OCI-LY1 (cell line): ENCODE data around the gene GPHB5.

ENCODE experiments used
- H2AFZ ChIP-seq: fragments of 200-600 bp; sonication (generic), shearing (Covaris generic); 2 replicates; pipeline ENCODE4 v1.6.0; 2014; ENCODE audit warnings: antibody characterized with exemption, mild to moderate bottlenecking, low read length
- H3F3A ChIP-seq: fragments of 200-600 bp; sonication (generic), shearing (Covaris generic); 2 replicates; pipeline ENCODE4 v1.6.0; 2014; ENCODE audit warnings: mild to moderate bottlenecking, antibody characterized with exemption, low read length, moderate library complexity; ENCODE audit not compliant: insufficient read depth
- H3K27ac ChIP-seq: fragments of 200-600 bp; sonication (generic); 2 replicates; pipeline ENCODE4 v1.5.1; 2014; ENCODE audit warnings: low read length, mixed run types, mild to moderate bottlenecking, low read depth; ENCODE audit not compliant: poor library complexity, severe bottlenecking
- H3K27me3 ChIP-seq: fragments of 200-600 bp; sonication (generic); 2 replicates; pipeline ENCODE4 v1.6.0; 2014; ENCODE audit warnings: antibody characterized with exemption, mild to moderate bottlenecking, low read length, moderate library complexity; ENCODE audit not compliant: insufficient read depth
- H3K36me3 ChIP-seq: fragments of 200-600 bp; sonication (generic); 2 replicates; pipeline ENCODE4 v1.6.1; 2014; ENCODE audit warnings: mild to moderate bottlenecking, antibody characterized with exemption, low read length, moderate library complexity, mixed read lengths; ENCODE audit not compliant: insufficient read depth
- H3K4me1 ChIP-seq: fragments of 200-600 bp; sonication (generic); 2 replicates; pipeline ENCODE4 v1.5.1; 2014; ENCODE audit warnings: mild to moderate bottlenecking, low read length, moderate library complexity; ENCODE audit not compliant: insufficient read depth, severe bottlenecking
- H3K4me2 ChIP-seq: fragments of 200-600 bp; sonication (generic), shearing (Covaris generic); 2 replicates; pipeline ENCODE4 v1.6.1; 2014; ENCODE audit warnings: low read length
- H3K4me3 ChIP-seq: fragments of 200-600 bp; sonication (generic); 2 replicates; pipeline ENCODE4 v1.5.1; 2014; ENCODE audit warnings: low read length, low read depth, mild to moderate bottlenecking, mixed read lengths; ENCODE audit not compliant: poor library complexity, severe bottlenecking
- H3K79me2 ChIP-seq: fragments of 200-600 bp; shearing (Covaris generic); 2 replicates; pipeline ENCODE4 v1.6.1; 2016; ENCODE audit warnings: mixed run types, low read length, mixed read lengths; ENCODE audit not compliant: insufficient read depth
- H3K9ac ChIP-seq: fragments of 200-600 bp; sonication (generic), shearing (Covaris generic); 2 replicates; pipeline ENCODE4 v1.6.1; 2014; ENCODE audit warnings: mild to moderate bottlenecking, low read length, mixed read lengths
- H3K9me2 ChIP-seq: fragments of 200-600 bp; sonication (generic), shearing (Covaris generic); 2 replicates; pipeline ENCODE4 v1.6.1; 2014; ENCODE audit warnings: low read depth, mild to moderate bottlenecking, low read length, mixed read lengths
- H3K9me3 ChIP-seq: fragments of 200-600 bp; shearing (Covaris generic); 2 replicates; pipeline ENCODE4 v1.6.1; 2014; ENCODE audit warnings: low read length, mixed read lengths
- H4K20me1 ChIP-seq: fragments of 200-600 bp; sonication (generic), shearing (Covaris generic); 2 replicates; pipeline ENCODE4 v1.6.0; 2016; ENCODE audit warnings: mild to moderate bottlenecking, low read length; ENCODE audit not compliant: insufficient read depth
- EZH2 ChIP-seq: fragments of 200-600 bp; sonication (generic), shearing (Covaris generic); IDR thresholded peaks from 2 replicates; pipeline ENCODE4 v1.8.0; 2017; ENCODE audit warnings: borderline replicate concordance, mixed run types, mild to moderate bottlenecking, antibody characterized with exemption, low read length, moderate library complexity, mixed read lengths
- TF ChIP-seq, protein P1 (sequence below): fragments of 200-600 bp; sonication (generic), shearing (Covaris generic); IDR thresholded peaks from 2 replicates; pipeline ENCODE4 v1.5.1; 2017; ENCODE audit warnings: mild to moderate bottlenecking, antibody characterized with exemption, low read length, moderate library complexity, mixed read lengths

The GPHB5 gene

DNA sequence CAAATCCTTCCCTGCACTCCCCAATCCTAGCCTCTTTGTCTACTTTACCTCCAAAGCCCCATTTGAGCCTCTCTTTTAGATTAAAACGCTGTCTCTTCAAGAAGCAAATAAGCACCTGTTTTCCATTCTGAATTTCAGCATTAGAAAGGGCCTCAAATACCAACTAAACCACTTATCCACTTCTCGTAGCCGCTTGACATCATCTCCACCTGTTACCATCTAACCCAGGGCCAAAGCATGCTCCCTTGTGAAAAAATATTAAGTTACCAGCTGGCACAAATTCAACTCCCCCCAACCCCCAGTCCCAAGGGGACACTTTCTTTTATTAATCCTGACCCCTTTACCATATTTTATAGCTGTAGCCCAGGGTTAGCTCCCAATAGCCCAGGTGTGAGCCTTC lies 43.1 kb downstream of the GPHB5 start:
- Histone ChIP-seq H3F3A (no peaks in the 10 kb centered on the region), H4K20me1 (no peaks in the 10 kb centered on the region), H3K36me3 (no peaks in the 10 kb centered on the region), H3K4me3 (no peak overlapping the region), H3K79me2 (no peaks in the 10 kb centered on the region), H3K9me3 (no peaks in the 10 kb centered on the region), H3K27ac (no peak overlapping the region), H3K4me2 (no peak overlapping the region), H3K9me2 (no peaks in the 10 kb centered on the region), H3K9ac (no peak overlapping the region), H3K4me1 (no peaks in the 10 kb centered on the region), H3K27me3 (no peaks in the 10 kb centered on the region), H2AFZ (no peak overlapping the region)
- no peak for TF ChIP-seq EZH2

DNA sequence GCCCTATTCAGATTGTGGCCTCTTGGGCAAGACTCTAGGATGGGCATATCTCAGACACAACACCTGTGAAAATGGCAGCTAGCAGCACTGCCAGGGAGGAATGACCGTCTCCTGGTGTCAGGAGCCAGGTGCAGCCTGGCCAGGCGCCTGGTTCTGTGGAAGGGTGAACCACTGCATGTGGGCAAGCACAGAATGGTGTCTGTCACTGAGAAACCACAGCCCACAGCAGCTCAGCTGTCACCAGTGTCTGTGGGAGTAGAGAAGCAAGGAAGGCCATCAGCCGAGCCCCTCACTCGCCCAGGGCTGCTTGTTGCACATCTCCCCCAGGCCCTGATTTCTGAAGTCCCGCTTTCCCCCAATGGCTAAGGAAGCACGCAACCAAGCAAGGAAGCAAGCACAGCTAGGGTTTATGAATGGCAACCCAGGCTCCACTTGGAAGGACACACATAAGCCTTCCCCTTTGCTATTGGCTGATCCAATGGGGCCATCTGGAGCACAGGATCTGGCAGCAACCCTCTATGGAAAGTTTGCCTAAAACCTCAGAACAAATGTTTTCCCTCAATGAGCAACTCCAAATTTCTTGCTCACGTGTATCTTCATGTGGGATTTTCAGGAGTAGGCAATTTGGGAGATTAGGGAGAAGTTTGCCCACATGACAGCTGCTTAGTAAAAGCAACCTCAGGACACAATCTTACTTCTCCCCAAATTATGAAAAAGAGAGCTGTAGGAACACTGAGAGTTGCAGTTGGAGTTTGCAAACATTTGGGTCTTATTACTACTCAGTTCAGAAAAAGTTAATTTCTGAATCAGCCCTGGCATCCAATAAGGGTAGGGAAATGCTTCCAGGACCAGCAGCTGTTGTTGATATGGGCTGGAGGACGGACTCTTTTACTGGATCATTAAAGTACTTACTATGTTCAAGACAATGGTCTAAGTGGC lies 44.7 kb downstream of the GPHB5 start:
- Histone ChIP-seq H3K27ac (no peak overlapping the region), H3F3A (no peaks in the 10 kb centered on the region), H3K9me2 (no peaks in the 10 kb centered on the region), H2AFZ (no peak overlapping the region), H4K20me1 (no peaks in the 10 kb centered on the region), H3K9me3 (no peaks in the 10 kb centered on the region), H3K9ac (no peak overlapping the region), H3K27me3 (no peaks in the 10 kb centered on the region; the same call in 1 of the 2 replicates), H3K4me1 (no peaks in the 10 kb centered on the region), H3K4me2 (no peak overlapping the region), H3K4me3 (no peak overlapping the region), H3K36me3 (no peaks in the 10 kb centered on the region), H3K79me2 (no peaks in the 10 kb centered on the region)
- TF ChIP-seq EZH2 = no peak
- TF ChIP-seq, protein P1, sequence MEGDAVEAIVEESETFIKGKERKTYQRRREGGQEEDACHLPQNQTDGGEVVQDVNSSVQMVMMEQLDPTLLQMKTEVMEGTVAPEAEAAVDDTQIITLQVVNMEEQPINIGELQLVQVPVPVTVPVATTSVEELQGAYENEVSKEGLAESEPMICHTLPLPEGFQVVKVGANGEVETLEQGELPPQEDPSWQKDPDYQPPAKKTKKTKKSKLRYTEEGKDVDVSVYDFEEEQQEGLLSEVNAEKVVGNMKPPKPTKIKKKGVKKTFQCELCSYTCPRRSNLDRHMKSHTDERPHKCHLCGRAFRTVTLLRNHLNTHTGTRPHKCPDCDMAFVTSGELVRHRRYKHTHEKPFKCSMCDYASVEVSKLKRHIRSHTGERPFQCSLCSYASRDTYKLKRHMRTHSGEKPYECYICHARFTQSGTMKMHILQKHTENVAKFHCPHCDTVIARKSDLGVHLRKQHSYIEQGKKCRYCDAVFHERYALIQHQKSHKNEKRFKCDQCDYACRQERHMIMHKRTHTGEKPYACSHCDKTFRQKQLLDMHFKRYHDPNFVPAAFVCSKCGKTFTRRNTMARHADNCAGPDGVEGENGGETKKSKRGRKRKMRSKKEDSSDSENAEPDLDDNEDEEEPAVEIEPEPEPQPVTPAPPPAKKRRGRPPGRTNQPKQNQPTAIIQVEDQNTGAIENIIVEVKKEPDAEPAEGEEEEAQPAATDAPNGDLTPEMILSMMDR = no peak

DNA sequence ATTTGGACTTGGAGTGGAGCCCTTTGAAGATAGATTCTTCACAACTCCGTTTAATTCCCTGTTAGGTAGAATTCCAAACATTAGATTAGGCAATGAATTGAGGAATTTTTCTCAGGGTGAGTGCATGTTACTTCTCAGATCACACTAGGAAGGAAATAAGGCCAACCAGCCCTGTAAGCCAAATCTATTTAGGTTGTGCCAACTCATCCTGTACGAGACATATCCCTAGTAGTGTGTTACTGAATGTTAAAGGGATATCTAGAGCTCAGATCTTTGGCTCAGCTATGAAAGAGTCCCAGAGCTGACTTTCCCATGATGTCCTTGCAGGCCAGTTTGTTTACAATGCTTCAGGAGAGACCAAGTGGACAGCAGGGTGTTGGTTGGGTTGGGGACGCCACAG lies 45.6 kb downstream of the GPHB5 start:
- Histone ChIP-seq H3K27ac (no peak overlapping the region), H3K9ac (no peak overlapping the region), H4K20me1 (no peaks in the 10 kb centered on the region), H3K4me2 (no peak overlapping the region), H3K4me3 (no peak overlapping the region), H3F3A (no peaks in the 10 kb centered on the region), H3K27me3 (no peaks in the 10 kb centered on the region; the same call in 1 of the 2 replicates), H3K9me3 (no peaks in the 10 kb centered on the region), H3K36me3 (no peaks in the 10 kb centered on the region), H3K79me2 (no peaks in the 10 kb centered on the region), H2AFZ (no peak overlapping the region), H3K9me2 (no peaks in the 10 kb centered on the region), H3K4me1 (no peaks in the 10 kb centered on the region)
- TF ChIP-seq, protein P1 = no peak
- no peak for TF ChIP-seq EZH2
